ENCODE data around the gene WASF3.
A peak's percentile ranks its signal among the peaks of the same experiment; 100 is the strongest.

WASF3 gene, protein sequence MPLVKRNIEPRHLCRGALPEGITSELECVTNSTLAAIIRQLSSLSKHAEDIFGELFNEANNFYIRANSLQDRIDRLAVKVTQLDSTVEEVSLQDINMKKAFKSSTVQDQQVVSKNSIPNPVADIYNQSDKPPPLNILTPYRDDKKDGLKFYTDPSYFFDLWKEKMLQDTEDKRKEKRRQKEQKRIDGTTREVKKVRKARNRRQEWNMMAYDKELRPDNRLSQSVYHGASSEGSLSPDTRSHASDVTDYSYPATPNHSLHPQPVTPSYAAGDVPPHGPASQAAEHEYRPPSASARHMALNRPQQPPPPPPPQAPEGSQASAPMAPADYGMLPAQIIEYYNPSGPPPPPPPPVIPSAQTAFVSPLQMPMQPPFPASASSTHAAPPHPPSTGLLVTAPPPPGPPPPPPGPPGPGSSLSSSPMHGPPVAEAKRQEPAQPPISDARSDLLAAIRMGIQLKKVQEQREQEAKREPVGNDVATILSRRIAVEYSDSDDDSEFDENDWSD

DNA sequence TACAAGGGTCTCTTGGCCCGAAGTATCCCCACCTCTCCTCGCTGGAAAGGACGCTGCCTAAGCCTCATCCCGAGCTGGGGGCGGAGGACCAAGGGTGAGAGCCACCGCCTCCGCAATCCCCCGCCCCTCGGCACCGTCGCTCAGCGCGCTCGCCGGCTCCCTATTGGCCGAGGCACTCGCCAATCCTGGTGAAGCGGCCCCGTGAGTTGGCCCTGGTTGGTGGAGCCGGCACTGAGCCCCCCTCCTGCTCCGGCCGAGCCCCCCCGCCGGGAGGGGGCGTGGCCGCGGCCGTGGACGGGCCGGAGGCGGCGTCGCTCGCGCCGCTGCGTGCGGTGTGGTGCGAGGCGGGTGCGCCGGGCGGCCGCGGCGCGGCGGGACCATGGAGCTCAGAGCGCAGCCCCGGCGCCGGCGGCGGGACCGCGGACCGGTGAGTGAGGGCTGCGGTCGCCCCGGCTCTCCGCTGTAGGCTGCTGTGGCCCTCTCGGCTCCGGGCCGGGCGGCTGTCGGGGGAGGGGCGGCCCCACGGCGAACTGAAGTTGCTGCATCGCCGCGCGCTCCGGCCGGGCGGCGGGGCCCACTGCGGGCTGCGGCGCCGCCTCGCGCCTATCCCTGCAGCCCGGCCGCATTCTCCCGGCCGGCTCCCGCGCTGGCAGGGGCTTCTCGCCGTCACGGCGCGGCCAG lies at the start of gene WASF3:
TSS of gene WASF3 (plus strand) at position 291 of the 681 bp plus-strand sequence. CDS start 84,588 bp downstream, outside the sequence.
- Histone ChIP-seq H3K27me3 (ENCODE audit: control insufficient read depth, insufficient read depth, low read length) (peaks cover 4% of the 10 kb centered on the region), H3K9ac (ENCODE audit: low read length) (no peak within 1 kb of the TSS), H3K4me1 (ENCODE audit: control insufficient read depth, insufficient read depth, low read length) (peaks cover 2% of the 10 kb centered on the region), H3K4me3 (ENCODE audit: low read length) (peak within 1 kb of the TSS; percentile 63), H3K27ac (ENCODE audit: low read depth, low read length) (peak within 1 kb of the TSS; percentile 57), H3K36me3 (ENCODE audit: control insufficient read depth, insufficient read depth, low read length) (no peaks in the 10 kb centered on the region)

DNA sequence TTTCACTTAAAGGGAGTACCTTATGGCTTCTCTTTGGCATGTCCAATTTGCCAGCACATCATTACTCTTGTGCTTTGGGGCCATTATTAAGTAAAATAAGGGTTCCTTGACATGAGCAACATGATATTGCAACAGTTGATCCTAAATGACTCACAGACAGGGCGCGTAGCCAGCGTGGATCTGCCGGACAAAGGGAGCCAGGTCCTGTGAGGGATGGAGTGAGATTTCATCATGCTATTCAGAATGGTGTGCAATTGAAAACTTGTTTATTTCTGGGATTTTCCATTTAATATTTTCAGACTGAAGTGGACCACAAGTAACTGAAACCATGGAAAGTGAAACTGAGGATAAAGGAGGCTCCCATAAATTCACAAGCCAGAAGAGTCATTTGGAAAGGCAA lies 48.6 kb upstream of the WASF3 start:
- H3K36me3 ChIP-seq (ENCODE audit: control insufficient read depth, insufficient read depth, low read length): no peaks in the 10 kb centered on the region
- H3K27ac ChIP-seq (ENCODE audit: low read depth, low read length): no peak overlapping the region
- no peaks in the 10 kb centered on the region for H3K27me3 ChIP-seq (ENCODE audit: control insufficient read depth, insufficient read depth, low read length)
- no peak overlapping the region for H3K4me3 ChIP-seq (ENCODE audit: low read length)
- H3K9ac ChIP-seq (ENCODE audit: low read length): no peak overlapping the region
- H3K4me1 ChIP-seq (ENCODE audit: control insufficient read depth, insufficient read depth, low read length): no peaks in the 10 kb centered on the region

DNA sequence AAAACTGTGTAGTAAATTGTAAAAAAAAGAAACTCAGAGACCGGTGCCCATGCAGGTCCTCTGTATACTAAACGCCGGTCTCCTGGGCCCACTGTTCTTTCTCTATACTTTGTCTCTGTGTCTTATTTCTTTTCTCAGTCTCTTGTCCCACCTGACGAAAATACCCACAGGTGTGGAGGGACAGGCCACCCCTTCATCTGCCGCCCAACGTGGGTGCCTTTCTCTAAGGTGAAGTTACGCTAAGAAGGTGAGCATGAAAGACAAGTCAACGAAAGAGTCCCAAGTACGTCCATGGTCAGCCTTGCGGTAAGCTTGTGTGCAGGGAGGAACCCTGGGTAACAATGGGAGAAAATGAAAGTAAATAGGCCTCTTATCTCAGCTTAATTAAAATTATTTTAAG lies 48.0 kb upstream of the WASF3 start:
- no peaks in the 10 kb centered on the region for H3K27me3 ChIP-seq (ENCODE audit: control insufficient read depth, insufficient read depth, low read length)
- H3K4me3 ChIP-seq (ENCODE audit: low read length): no peak overlapping the region
- no peaks in the 10 kb centered on the region for H3K36me3 ChIP-seq (ENCODE audit: control insufficient read depth, insufficient read depth, low read length)
- no peak overlapping the region for H3K9ac ChIP-seq (ENCODE audit: low read length)
- no peak overlapping the region for H3K27ac ChIP-seq (ENCODE audit: low read depth, low read length)
- no peaks in the 10 kb centered on the region for H3K4me1 ChIP-seq (ENCODE audit: control insufficient read depth, insufficient read depth, low read length)

DNA sequence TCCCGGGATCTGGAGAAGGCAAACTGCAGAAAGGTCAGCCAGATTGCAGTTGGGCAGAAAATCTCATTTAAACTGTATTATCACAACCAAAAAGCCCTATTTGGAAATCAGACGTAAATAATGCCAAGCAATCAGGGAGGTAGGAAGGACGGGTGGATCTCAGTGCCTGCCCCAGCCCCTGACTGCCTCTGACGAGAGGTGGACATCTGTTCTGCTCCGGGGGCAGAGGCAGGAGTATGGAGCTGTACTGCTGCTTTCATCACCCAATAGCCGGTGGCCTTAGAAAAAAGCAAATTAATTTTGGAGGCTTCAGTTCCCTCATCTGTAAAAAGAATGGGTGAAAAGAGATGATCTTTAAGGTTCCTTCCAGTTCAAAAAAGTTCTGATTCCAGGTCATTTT lies 43.6 kb upstream of the WASF3 start:
- H3K36me3 ChIP-seq (ENCODE audit: control insufficient read depth, insufficient read depth, low read length): no peaks in the 10 kb centered on the region
- no peak overlapping the region for H3K27ac ChIP-seq (ENCODE audit: low read depth, low read length)
- H3K9ac ChIP-seq (ENCODE audit: low read length): no peak overlapping the region
- no peaks in the 10 kb centered on the region for H3K4me1 ChIP-seq (ENCODE audit: control insufficient read depth, insufficient read depth, low read length)
- no peak overlapping the region for H3K4me3 ChIP-seq (ENCODE audit: low read length)
- peaks cover 2% of the 10 kb centered on the region for H3K27me3 ChIP-seq (ENCODE audit: control insufficient read depth, insufficient read depth, low read length)

DNA sequence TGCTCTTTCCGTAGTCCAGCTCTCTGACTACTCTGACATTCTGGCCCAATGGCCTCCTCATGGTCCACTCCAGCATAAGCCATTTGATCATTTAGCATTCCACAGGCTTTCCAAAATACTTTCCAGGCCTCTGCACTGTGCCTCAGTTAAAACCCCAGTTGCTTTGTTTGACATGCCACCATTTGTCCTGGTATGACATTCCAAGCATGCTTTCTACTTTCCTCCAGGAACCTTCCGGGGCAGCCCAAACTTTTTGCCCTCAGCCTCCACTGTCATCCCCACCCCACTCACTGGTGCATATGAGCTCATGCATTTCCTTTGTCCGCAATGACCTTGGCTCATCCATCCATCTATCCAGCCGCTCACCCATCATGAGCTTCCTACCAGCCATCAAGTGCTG lies 41.8 kb upstream of the WASF3 start:
- no peaks in the 10 kb centered on the region for H3K36me3 ChIP-seq (ENCODE audit: control insufficient read depth, insufficient read depth, low read length)
- H3K9ac ChIP-seq (ENCODE audit: low read length): no peak overlapping the region
- peaks cover 2% of the 10 kb centered on the region for H3K27me3 ChIP-seq (ENCODE audit: control insufficient read depth, insufficient read depth, low read length)
- H3K4me1 ChIP-seq (ENCODE audit: control insufficient read depth, insufficient read depth, low read length): no peaks in the 10 kb centered on the region
- no peak overlapping the region for H3K27ac ChIP-seq (ENCODE audit: low read depth, low read length)
- H3K4me3 ChIP-seq (ENCODE audit: low read length): no peak overlapping the region

DNA sequence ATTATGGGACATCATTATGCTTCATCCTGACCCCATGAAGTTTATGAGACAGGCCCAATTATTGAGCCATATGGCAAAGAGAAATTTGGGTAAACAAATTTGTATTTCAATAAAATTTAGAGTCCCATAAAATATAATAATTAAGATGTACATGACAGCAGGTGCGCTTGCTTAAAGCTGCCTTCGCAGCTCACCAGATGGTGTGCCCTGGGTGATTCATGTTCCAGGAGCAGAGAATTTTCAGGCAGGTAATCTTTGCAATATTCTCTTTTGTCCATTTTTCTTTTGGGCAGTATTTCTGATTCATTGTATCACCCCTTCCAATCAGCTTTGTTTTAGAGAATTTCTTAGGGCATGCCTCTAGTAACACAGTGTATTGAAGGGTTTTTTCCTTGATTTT lies 39.5 kb upstream of the WASF3 start:
- Histone ChIP-seq H3K27me3 (ENCODE audit: control insufficient read depth, insufficient read depth, low read length) (peaks cover 2% of the 10 kb centered on the region), H3K27ac (ENCODE audit: low read depth, low read length) (no peak overlapping the region), H3K9ac (ENCODE audit: low read length) (no peak overlapping the region), H3K4me1 (ENCODE audit: control insufficient read depth, insufficient read depth, low read length) (no peaks in the 10 kb centered on the region), H3K36me3 (ENCODE audit: control insufficient read depth, insufficient read depth, low read length) (no peaks in the 10 kb centered on the region), H3K4me3 (ENCODE audit: low read length) (no peak overlapping the region)

DNA sequence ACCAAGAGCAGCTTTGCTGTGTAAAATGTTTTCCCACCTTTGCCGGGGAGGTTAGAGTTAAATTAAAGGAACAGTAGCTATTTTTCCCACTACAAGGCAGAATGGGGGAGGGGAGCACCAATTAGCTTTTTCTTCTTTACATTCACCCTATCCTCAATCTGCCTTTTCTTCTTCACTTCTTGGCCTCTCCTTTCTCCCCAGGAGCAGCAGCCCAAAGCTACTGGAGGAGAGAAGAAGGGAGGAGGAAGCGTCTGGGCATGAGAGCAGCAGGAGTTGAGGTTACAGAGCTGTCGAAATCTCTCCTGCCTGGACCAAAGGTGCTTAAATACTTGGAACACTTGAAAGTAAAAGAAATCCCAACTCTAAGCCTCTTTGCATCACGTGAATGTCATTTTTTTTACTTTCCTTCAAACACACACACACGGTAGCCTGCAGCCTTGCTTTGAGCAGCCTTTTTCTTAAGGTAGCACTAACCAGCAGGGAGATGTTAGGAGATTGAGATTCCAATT lies 39.0 kb upstream of the WASF3 start:
- no peak overlapping the region for H3K4me3 ChIP-seq (ENCODE audit: low read length)
- H3K27ac ChIP-seq (ENCODE audit: low read depth, low read length): no peak overlapping the region
- H3K9ac ChIP-seq (ENCODE audit: low read length): no peak overlapping the region
- no peaks in the 10 kb centered on the region for H3K36me3 ChIP-seq (ENCODE audit: control insufficient read depth, insufficient read depth, low read length)
- peaks cover 2% of the 10 kb centered on the region for H3K27me3 ChIP-seq (ENCODE audit: control insufficient read depth, insufficient read depth, low read length)
- no peaks in the 10 kb centered on the region for H3K4me1 ChIP-seq (ENCODE audit: control insufficient read depth, insufficient read depth, low read length)

DNA sequence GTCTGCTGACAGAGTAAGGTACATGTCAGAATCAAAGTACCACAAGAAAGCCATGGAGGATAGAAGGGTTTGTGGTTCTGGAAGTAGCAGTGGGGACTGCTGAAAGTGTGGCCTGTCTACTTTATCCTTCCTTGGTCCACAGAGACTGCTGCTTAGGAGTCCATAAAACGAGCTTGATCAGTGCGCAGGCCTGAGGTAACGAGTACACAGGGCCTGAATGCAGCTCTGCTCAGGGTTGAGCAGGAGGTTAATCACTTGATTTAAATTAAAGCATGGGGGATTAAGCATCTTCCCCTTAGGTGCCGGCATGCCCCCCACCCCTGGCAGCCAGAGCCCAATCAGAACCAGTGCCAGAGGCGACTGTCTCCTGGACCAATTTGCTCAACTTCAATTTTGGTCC lies 34.9 kb upstream of the WASF3 start:
- H3K4me3 ChIP-seq (ENCODE audit: low read length): no peak overlapping the region
- H3K27me3 ChIP-seq (ENCODE audit: control insufficient read depth, insufficient read depth, low read length): no peaks in the 10 kb centered on the region
- H3K4me1 ChIP-seq (ENCODE audit: control insufficient read depth, insufficient read depth, low read length): no peaks in the 10 kb centered on the region
- no peaks in the 10 kb centered on the region for H3K36me3 ChIP-seq (ENCODE audit: control insufficient read depth, insufficient read depth, low read length)
- H3K9ac ChIP-seq (ENCODE audit: low read length): no peak overlapping the region
- no peak overlapping the region for H3K27ac ChIP-seq (ENCODE audit: low read depth, low read length)

DNA sequence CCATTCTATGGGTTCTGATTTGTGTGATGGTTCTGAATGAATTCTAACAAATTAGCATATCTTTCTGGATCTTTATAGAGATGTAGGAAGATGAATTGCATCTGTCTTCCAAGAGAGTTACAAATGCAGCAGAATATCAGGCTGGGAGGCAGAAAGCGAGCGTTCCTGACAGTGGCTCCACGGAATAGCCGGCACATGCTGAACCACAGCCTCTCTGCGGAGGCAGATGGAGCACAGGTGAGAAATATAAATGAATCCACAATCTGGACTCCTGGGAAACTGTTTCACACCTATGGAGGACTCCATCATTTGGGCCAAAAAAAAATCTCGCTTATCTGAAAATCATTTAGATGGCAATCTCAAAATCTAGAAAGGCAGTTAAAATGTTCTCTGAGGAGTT lies 34.5 kb upstream of the WASF3 start:
- no peaks in the 10 kb centered on the region for H3K4me1 ChIP-seq (ENCODE audit: control insufficient read depth, insufficient read depth, low read length)
- no peak overlapping the region for H3K4me3 ChIP-seq (ENCODE audit: low read length)
- H3K9ac ChIP-seq (ENCODE audit: low read length): no peak overlapping the region
- H3K36me3 ChIP-seq (ENCODE audit: control insufficient read depth, insufficient read depth, low read length): no peaks in the 10 kb centered on the region
- no peaks in the 10 kb centered on the region for H3K27me3 ChIP-seq (ENCODE audit: control insufficient read depth, insufficient read depth, low read length)
- no peak overlapping the region for H3K27ac ChIP-seq (ENCODE audit: low read depth, low read length)

DNA sequence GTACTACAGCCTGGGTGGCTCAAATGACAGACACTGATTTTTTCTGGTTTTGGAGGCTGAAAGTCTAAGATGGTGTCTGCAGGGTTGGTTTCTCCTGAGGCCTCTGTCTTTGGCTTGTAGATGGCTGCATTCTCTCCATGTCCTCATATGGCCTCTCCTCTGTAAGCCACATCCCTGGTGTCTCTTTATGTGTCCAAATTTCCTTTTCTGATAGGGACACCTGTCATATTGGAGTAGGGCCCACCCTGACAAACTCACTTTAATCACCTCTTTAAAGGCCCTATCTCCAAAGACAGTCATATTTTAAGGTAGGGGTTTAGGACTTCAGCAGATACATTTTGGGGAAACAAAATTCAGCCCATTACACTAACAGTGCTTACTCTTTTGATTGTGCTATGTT lies 32.0 kb upstream of the WASF3 start:
- Histone ChIP-seq H3K36me3 (ENCODE audit: control insufficient read depth, insufficient read depth, low read length) (no peaks in the 10 kb centered on the region), H3K27me3 (ENCODE audit: control insufficient read depth, insufficient read depth, low read length) (no peaks in the 10 kb centered on the region), H3K4me3 (ENCODE audit: low read length) (no peak overlapping the region), H3K9ac (ENCODE audit: low read length) (no peak overlapping the region), H3K4me1 (ENCODE audit: control insufficient read depth, insufficient read depth, low read length) (no peaks in the 10 kb centered on the region), H3K27ac (ENCODE audit: low read depth, low read length) (no peak overlapping the region)

DNA sequence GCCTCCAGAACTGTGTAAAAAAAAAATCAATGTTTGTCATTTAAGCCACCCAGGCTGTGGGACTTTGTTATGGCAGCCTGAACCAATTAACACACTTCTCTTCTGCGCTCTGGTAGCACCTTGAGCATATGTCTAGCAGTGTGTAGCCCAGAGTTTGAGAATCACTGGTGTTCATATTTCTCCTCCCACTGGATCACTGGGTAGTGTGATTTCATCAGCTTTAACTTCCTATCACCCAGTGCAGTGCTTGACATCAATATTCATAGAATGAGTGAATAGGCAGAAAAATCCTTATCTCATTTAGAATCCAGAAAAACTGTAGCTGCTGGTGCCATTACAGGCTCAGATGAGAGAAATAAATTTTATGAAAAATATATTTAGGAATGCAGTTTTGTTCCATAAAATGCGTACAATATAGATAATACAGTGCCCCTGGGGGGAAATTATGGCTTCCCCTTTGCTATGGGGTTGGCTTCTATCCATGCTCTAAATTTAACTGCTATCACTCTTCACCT lies 30.7 kb upstream of the WASF3 start:
- Histone ChIP-seq H3K27ac (ENCODE audit: low read depth, low read length) (no peak overlapping the region), H3K4me3 (ENCODE audit: low read length) (no peak overlapping the region), H3K9ac (ENCODE audit: low read length) (no peak overlapping the region), H3K4me1 (ENCODE audit: control insufficient read depth, insufficient read depth, low read length) (no peaks in the 10 kb centered on the region), H3K27me3 (ENCODE audit: control insufficient read depth, insufficient read depth, low read length) (no peaks in the 10 kb centered on the region), H3K36me3 (ENCODE audit: control insufficient read depth, insufficient read depth, low read length) (no peaks in the 10 kb centered on the region)

DNA sequence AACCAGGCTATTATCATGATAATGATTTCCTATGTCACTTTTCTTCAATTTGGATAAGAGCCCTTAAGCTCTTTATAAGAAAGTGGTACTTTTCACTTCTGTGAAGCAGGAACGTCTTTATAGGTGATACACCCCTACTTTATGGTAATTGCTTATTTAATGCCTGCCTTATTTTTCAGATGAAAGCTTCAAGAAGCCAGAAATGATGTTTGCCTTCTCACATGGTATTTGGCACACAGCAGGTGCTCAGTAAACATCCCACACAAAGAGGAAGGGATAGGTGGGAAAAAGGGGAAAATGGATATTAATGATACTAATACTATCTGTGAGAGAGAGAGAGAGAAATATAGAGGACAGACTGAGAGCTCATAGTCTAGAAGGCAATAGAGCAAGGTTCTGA lies 29.0 kb upstream of the WASF3 start:
- H3K4me3 ChIP-seq (ENCODE audit: low read length): no peak overlapping the region
- H3K4me1 ChIP-seq (ENCODE audit: control insufficient read depth, insufficient read depth, low read length): no peaks in the 10 kb centered on the region
- no peaks in the 10 kb centered on the region for H3K36me3 ChIP-seq (ENCODE audit: control insufficient read depth, insufficient read depth, low read length)
- H3K9ac ChIP-seq (ENCODE audit: low read length): no peak overlapping the region
- H3K27me3 ChIP-seq (ENCODE audit: control insufficient read depth, insufficient read depth, low read length): no peaks in the 10 kb centered on the region
- no peak overlapping the region for H3K27ac ChIP-seq (ENCODE audit: low read depth, low read length)

Measured in rectal smooth muscle tissue (tissue), 1 donor.